ENCODE results near the gene RFC3.

Gene RFC3

GRCh38 chr13:33873251-33873908 is 55.4 kb downstream of the RFC3 start:
- TF ChIP-seq EGR1 (IDR thresholded peaks at IDR 0.05) (no peak), TAF1 (IDR thresholded peaks at IDR 0.05; ENCODE audit: low read depth) (no peak), NFIC (IDR thresholded peaks at IDR 0.05) (no peak), YY1 (IDR thresholded peaks at IDR 0.05; ENCODE audit: low read depth) (no peak), USF1 (IDR thresholded peaks at IDR 0.05) (no peak), TEAD4 (IDR thresholded peaks at IDR 0.05) (no peak), TCF12 (IDR thresholded peaks at IDR 0.05; ENCODE audit: low read depth) (no peak), FOXM1 (IDR thresholded peaks at IDR 0.05; ENCODE audit: borderline replicate concordance, low read depth) (no peak), CREB1 (IDR thresholded peaks at IDR 0.05; ENCODE audit: low read depth) (no peak), ZBTB7A (IDR thresholded peaks at IDR 0.05; ENCODE audit: low read depth) (no peak), EP300 (IDR thresholded peaks at IDR 0.05; ENCODE audit: borderline replicate concordance) (no peak)
- TF ChIP-seq, protein P1, sequence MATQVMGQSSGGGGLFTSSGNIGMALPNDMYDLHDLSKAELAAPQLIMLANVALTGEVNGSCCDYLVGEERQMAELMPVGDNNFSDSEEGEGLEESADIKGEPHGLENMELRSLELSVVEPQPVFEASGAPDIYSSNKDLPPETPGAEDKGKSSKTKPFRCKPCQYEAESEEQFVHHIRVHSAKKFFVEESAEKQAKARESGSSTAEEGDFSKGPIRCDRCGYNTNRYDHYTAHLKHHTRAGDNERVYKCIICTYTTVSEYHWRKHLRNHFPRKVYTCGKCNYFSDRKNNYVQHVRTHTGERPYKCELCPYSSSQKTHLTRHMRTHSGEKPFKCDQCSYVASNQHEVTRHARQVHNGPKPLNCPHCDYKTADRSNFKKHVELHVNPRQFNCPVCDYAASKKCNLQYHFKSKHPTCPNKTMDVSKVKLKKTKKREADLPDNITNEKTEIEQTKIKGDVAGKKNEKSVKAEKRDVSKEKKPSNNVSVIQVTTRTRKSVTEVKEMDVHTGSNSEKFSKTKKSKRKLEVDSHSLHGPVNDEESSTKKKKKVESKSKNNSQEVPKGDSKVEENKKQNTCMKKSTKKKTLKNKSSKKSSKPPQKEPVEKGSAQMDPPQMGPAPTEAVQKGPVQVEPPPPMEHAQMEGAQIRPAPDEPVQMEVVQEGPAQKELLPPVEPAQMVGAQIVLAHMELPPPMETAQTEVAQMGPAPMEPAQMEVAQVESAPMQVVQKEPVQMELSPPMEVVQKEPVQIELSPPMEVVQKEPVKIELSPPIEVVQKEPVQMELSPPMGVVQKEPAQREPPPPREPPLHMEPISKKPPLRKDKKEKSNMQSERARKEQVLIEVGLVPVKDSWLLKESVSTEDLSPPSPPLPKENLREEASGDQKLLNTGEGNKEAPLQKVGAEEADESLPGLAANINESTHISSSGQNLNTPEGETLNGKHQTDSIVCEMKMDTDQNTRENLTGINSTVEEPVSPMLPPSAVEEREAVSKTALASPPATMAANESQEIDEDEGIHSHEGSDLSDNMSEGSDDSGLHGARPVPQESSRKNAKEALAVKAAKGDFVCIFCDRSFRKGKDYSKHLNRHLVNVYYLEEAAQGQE (IDR thresholded peaks at IDR 0.05; ENCODE audit: low read depth) = no peak

DNA sequence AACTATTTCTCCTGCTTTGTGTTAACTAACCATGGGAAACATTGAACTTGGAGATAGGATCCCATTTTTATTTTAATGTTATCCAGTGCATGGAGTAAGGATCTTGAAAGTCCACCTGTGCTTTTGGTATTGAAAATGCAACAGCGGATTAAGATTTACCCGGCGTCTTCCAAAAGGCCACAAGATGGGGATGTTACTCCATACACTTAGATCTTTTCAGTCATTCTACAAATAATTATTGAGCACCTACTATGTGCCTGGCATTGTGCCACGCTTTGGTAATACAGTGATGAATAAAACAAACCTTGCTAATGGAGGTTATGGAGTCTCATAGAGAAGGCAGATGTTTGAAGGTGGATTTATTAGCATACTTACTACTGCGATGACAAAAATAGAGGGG is 56.9 kb downstream of the RFC3 start:
- TF ChIP-seq FOXM1 (IDR thresholded peaks at IDR 0.05; ENCODE audit: borderline replicate concordance, low read depth) = no peak
- peak; percentile 46 for TF ChIP-seq RAD21 (IDR thresholded peaks at IDR 0.05; ENCODE audit: low read depth)

GRCh38 chr13:33875618-33876401 is 57.9 kb downstream of the RFC3 start:
- TF ChIP-seq TAF1 (IDR thresholded peaks at IDR 0.05; ENCODE audit: low read depth) = no peak
- TF ChIP-seq CEBPB (IDR thresholded peaks at IDR 0.05) = no peak
- TF ChIP-seq NFIC (IDR thresholded peaks at IDR 0.05) = no peak
- no peak for TF ChIP-seq YY1 (IDR thresholded peaks at IDR 0.05; ENCODE audit: low read depth)
- no peak for TF ChIP-seq USF1 (IDR thresholded peaks at IDR 0.05)
- TF ChIP-seq FOXM1 (IDR thresholded peaks at IDR 0.05; ENCODE audit: borderline replicate concordance, low read depth) = no peak

DNA sequence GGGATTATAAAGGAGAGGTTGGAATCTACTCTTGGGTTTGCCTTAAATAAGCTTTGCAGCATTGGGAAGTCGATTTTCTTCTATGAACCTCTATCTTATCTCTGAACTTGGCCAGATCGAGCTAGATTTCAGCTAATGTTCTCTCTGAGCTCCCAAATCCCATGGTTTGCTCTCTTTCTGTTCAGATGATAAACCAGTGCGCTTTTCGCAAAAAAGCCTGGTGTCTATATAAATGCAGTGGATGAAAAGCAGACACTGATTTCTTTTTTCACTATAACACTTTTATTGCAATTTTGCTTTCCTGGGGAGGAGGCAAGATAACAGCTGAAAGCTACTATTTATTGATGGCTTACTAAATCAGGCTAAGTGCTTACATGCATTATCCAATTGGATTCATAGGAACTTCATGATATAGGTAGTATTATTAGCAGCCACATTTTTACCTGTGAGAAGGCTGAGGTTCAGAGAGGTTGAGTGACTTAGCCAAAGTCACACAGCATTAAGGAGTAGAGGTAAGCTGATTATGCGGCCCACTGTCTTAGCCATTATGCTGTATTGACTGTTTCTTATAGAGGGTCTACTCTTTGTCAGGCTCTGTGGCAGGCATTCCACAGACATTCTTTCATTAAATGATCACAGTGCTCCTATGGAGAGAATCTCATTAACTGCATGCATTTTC is 58.9 kb downstream of the RFC3 start:
- no peak for TF ChIP-seq EGR1 (IDR thresholded peaks at IDR 0.05)
- TF ChIP-seq NFIC (IDR thresholded peaks at IDR 0.05) = no peak
- no peak for TF ChIP-seq TEAD4 (IDR thresholded peaks at IDR 0.05)
- TF ChIP-seq, protein P1 (IDR thresholded peaks at IDR 0.05; ENCODE audit: low read depth) = no peak
- no peak for TF ChIP-seq USF1 (IDR thresholded peaks at IDR 0.05)
- TF ChIP-seq RAD21 (IDR thresholded peaks at IDR 0.05; ENCODE audit: low read depth) = no peak
- no peak for TF ChIP-seq YY1 (IDR thresholded peaks at IDR 0.05; ENCODE audit: low read depth)
- TF ChIP-seq ZBTB7A (IDR thresholded peaks at IDR 0.05; ENCODE audit: low read depth) = no peak
- TF ChIP-seq TCF12 (IDR thresholded peaks at IDR 0.05; ENCODE audit: low read depth) = no peak
- no peak for TF ChIP-seq MAX (IDR thresholded peaks at IDR 0.05)
- no peak for TF ChIP-seq FOXM1 (IDR thresholded peaks at IDR 0.05; ENCODE audit: borderline replicate concordance, low read depth)
- no peak for TF ChIP-seq EP300 (IDR thresholded peaks at IDR 0.05; ENCODE audit: borderline replicate concordance)
- no peak for TF ChIP-seq TAF1 (IDR thresholded peaks at IDR 0.05; ENCODE audit: low read depth)
- no peak for TF ChIP-seq CREB1 (IDR thresholded peaks at IDR 0.05; ENCODE audit: low read depth)
- TF ChIP-seq CEBPB (IDR thresholded peaks at IDR 0.05) = no peak

DNA sequence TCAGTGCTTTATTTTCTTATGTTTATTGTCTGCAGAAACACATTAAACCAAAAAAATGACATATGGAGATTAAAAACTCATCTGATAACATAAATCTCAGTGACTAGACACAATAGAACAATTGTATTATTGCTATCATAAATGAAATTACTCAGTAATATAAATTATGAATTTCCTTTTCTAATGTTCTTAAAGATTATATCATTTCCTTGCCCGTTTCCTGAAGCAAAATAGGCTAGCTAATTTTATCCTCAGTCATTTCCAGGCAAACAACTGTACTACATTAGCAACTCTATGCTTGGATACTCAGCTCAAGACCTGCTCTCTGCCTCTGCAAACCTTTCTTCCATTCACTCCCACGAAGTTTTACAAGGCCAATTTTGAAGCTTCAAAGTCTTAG is 61.2 kb downstream of the RFC3 start:
- no peak for TF ChIP-seq MAX (IDR thresholded peaks at IDR 0.05)
- TF ChIP-seq RAD21 (IDR thresholded peaks at IDR 0.05; ENCODE audit: low read depth) = no peak
- no peak for TF ChIP-seq NFIC (IDR thresholded peaks at IDR 0.05)
- no peak for TF ChIP-seq CREB1 (IDR thresholded peaks at IDR 0.05; ENCODE audit: low read depth)
- no peak for TF ChIP-seq TEAD4 (IDR thresholded peaks at IDR 0.05)
- no peak for TF ChIP-seq EGR1 (IDR thresholded peaks at IDR 0.05)
- TF ChIP-seq USF1 (IDR thresholded peaks at IDR 0.05) = no peak
- TF ChIP-seq CEBPB (IDR thresholded peaks at IDR 0.05) = no peak
- TF ChIP-seq TAF1 (IDR thresholded peaks at IDR 0.05; ENCODE audit: low read depth) = no peak
- TF ChIP-seq TCF12 (IDR thresholded peaks at IDR 0.05; ENCODE audit: low read depth) = no peak
- no peak for TF ChIP-seq ZBTB7A (IDR thresholded peaks at IDR 0.05; ENCODE audit: low read depth)
- TF ChIP-seq YY1 (IDR thresholded peaks at IDR 0.05; ENCODE audit: low read depth) = no peak
- TF ChIP-seq FOXM1 (IDR thresholded peaks at IDR 0.05; ENCODE audit: borderline replicate concordance, low read depth) = no peak

Data from Ishikawa (cell line).